Measurements from ENCODE around the gene ZNF30. TPM values are rescaled to one million over a fixed set of nuclear protein-coding genes. Genes with fewer than 3 reads are reported as not detected.

The ZNF30 gene
- total RNA-seq, 1 experiment from 2014 or later, result 5.2 TPM

DNA sequence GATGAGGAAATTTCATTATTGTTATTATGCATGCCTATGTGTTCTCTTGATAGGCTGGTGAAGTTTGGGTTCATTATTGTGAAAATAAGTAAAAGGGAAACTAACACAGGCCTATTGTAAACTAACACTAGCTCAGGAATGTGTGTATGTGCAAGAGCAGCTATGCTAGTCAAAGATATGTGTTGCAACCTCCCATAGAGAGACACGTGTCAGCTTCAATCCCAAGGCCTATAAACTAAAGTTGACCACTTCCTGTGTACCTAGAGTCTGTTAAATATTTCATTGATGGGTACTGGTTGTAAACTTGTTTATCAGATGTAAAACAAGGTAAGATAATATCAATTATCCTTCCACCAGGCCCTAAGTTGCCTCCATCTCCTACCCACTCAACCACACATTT, 44.7 kb upstream of the ZNF30 start:
- Histone ChIP-seq H3K4me1 (ENCODE audit: insufficient read depth, low read length, poor library complexity, severe bottlenecking) (no peaks in the 10 kb centered on the region), H3K36me3 (ENCODE audit: insufficient read depth, low read length, poor library complexity, severe bottlenecking) (no peaks in the 10 kb centered on the region), H3K4me3 (ENCODE audit: low read depth, low read length, poor library complexity, severe bottlenecking) (no peak overlapping the region), H3K27me3 (replicated peaks; ENCODE audit: insufficient read depth, low read depth, low read length, poor library complexity) (no peaks in the 10 kb centered on the region), H3K27ac (ENCODE audit: low read depth, low read length, poor library complexity, severe bottlenecking) (no peak overlapping the region), H3K9me3 (ENCODE audit: low read depth, low read length, poor library complexity, severe bottlenecking) (peaks cover 3% of the 10 kb centered on the region)
- intact Hi-C loops (cut with micrococcal nuclease; ENCODE audit: unreplicated experiment), result no loop called here
- TF ChIP-seq, protein P1, sequence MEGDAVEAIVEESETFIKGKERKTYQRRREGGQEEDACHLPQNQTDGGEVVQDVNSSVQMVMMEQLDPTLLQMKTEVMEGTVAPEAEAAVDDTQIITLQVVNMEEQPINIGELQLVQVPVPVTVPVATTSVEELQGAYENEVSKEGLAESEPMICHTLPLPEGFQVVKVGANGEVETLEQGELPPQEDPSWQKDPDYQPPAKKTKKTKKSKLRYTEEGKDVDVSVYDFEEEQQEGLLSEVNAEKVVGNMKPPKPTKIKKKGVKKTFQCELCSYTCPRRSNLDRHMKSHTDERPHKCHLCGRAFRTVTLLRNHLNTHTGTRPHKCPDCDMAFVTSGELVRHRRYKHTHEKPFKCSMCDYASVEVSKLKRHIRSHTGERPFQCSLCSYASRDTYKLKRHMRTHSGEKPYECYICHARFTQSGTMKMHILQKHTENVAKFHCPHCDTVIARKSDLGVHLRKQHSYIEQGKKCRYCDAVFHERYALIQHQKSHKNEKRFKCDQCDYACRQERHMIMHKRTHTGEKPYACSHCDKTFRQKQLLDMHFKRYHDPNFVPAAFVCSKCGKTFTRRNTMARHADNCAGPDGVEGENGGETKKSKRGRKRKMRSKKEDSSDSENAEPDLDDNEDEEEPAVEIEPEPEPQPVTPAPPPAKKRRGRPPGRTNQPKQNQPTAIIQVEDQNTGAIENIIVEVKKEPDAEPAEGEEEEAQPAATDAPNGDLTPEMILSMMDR (conservative IDR thresholded peaks at IDR 0.05; ENCODE audit: low read depth, low read length), result no peak
- no peak for TF ChIP-seq EZH2 (IDR thresholded peaks at IDR 0.05; ENCODE audit: borderline replicate concordance, low read depth, low read length, poor library complexity, severe bottlenecking)
- BruUV-seq (replicated peaks), result no TSS peak
- no peak for DNase-seq (ENCODE audit: low spot score)
- ChIA-PET POLR2A (ENCODE audit: low non-redundant PET) (no interaction called here), CTCF (no interaction called here)

- POLR2A ChIA-PET (ENCODE audit: low non-redundant PET), result no interaction called here
Measured at GRCh38 chr19:34888091-34888490, 38.6 kb upstream of the ZNF30 start.

GRCh38 chr19:34900245-34900644, 26.5 kb upstream of the ZNF30 start:
- POLR2A ChIA-PET (ENCODE audit: low non-redundant PET), result no interaction called here
- CTCF ChIA-PET, result no interaction called here
- Histone ChIP-seq H3K36me3 (ENCODE audit: insufficient read depth, low read length, poor library complexity, severe bottlenecking) (no peaks in the 10 kb centered on the region), H3K4me1 (ENCODE audit: insufficient read depth, low read length, poor library complexity, severe bottlenecking) (no peaks in the 10 kb centered on the region), H3K4me3 (ENCODE audit: low read depth, low read length, poor library complexity, severe bottlenecking) (no peak overlapping the region), H3K9me3 (ENCODE audit: low read depth, low read length, poor library complexity, severe bottlenecking) (no peaks in the 10 kb centered on the region), H3K27ac (ENCODE audit: low read depth, low read length, poor library complexity, severe bottlenecking) (no peak overlapping the region), H3K27me3 (replicated peaks; ENCODE audit: insufficient read depth, low read depth, low read length, poor library complexity) (peaks cover 42% of the 10 kb centered on the region)
- DNase-seq (ENCODE audit: low spot score), result no peak
- intact Hi-C loops (cut with micrococcal nuclease; ENCODE audit: unreplicated experiment), result no loop called here
- BruUV-seq (replicated peaks), result no TSS peak
- TF ChIP-seq, protein P1 (conservative IDR thresholded peaks at IDR 0.05; ENCODE audit: low read depth, low read length), result no peak
- no peak for TF ChIP-seq EZH2 (IDR thresholded peaks at IDR 0.05; ENCODE audit: borderline replicate concordance, low read depth, low read length, poor library complexity, severe bottlenecking)

More at GRCh38 chr19:34888091-34888490, 38.6 kb upstream of the ZNF30 start:
- intact Hi-C loops (cut with micrococcal nuclease; ENCODE audit: unreplicated experiment), result no loop called here
- BruUV-seq (replicated peaks), result no TSS peak
- no peaks in the 10 kb centered on the region for H3K4me1 ChIP-seq (ENCODE audit: insufficient read depth, low read length, poor library complexity, severe bottlenecking)
- CTCF ChIA-PET, result no interaction called here
- DNase-seq (ENCODE audit: low spot score), result no peak
- no peak overlapping the region for H3K27ac ChIP-seq (ENCODE audit: low read depth, low read length, poor library complexity, severe bottlenecking)
- H3K4me3 ChIP-seq (ENCODE audit: low read depth, low read length, poor library complexity, severe bottlenecking), result no peak overlapping the region
- no peaks in the 10 kb centered on the region for H3K27me3 ChIP-seq (replicated peaks; ENCODE audit: insufficient read depth, low read depth, low read length, poor library complexity)
- TF ChIP-seq, protein P1 (conservative IDR thresholded peaks at IDR 0.05; ENCODE audit: low read depth, low read length), result no peak
- TF ChIP-seq EZH2 (IDR thresholded peaks at IDR 0.05; ENCODE audit: borderline replicate concordance, low read depth, low read length, poor library complexity, severe bottlenecking), result no peak
- H3K36me3 ChIP-seq (ENCODE audit: insufficient read depth, low read length, poor library complexity, severe bottlenecking), result no peaks in the 10 kb centered on the region
- peaks cover 3% of the 10 kb centered on the region for H3K9me3 ChIP-seq (ENCODE audit: low read depth, low read length, poor library complexity, severe bottlenecking)
